GM19238 (cell line): Measurements from ENCODE around the gene UNC45A.
"Not testable (repeated sequence)": the region's sequence is repeated elsewhere in the genome, so short reads cannot be mapped to it uniquely, and the experiment has no call there.

Source experiments
- DNase-seq: peaks from one replicate; pipeline ENCODE4 v3.0.0; 2011; ENCODE audit warnings: low spot score; ENCODE audit not compliant: insufficient read length

UNC45A gene

DNA sequence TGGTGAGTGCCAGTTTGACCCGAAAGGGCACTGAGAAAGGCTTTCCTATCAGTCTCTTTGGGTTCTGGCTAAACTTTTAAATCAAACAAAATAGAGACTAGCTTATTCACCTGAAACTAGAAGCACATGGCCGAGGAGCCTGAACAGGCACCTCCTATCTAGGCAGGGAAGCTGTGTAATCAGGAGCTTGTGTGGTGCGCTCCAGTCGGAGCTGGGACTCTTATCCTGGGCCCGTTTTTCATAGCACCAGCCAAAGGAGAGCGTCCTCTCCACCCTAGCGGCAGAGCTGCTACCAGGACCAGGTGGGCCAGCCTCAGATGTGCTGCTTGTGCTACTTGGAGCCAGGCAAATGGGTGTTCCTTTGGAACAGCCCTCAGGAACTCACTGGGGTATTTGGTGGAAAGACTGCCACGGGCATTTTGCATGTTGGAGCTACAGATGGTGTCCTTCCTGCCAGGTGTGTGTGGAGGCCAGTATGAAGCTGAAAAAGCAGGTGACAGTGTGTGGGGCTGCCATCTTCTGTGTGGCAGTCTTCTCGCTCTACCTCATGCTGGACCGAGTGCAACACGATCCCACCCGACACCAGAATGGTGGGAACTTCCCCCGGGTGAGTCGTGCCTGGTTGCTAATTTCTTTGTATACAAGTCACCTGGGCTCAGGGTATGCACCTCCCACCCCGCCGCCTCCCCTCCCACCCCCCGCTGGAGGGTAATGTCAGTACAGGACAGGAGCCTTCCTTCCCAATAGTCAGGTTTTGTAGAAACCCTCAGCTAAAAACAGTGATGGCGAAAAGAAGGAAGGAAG, 31.1 kb upstream of the UNC45A start:
- DNase-seq, result no peak

DNA sequence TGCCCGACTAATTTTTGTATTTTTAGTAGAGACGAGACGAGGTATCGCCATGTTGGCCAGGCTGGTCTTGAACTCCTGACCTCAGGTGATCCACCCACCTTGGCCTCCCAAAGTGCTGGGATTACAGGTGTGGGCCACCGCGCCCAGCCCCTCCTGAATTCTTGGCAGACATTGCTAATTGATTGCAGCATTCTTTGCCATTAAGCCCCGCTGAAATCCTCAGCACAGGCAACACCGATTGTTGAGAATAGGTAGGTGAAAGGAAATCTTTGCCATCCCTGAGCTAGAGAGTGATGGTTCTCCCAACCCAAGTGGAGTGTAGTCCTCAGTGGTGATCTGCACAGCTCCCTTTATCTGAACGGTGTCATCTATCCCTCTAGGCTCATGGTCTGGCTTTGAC, 30.3 kb upstream of the UNC45A start:
- no peak for DNase-seq

DNA sequence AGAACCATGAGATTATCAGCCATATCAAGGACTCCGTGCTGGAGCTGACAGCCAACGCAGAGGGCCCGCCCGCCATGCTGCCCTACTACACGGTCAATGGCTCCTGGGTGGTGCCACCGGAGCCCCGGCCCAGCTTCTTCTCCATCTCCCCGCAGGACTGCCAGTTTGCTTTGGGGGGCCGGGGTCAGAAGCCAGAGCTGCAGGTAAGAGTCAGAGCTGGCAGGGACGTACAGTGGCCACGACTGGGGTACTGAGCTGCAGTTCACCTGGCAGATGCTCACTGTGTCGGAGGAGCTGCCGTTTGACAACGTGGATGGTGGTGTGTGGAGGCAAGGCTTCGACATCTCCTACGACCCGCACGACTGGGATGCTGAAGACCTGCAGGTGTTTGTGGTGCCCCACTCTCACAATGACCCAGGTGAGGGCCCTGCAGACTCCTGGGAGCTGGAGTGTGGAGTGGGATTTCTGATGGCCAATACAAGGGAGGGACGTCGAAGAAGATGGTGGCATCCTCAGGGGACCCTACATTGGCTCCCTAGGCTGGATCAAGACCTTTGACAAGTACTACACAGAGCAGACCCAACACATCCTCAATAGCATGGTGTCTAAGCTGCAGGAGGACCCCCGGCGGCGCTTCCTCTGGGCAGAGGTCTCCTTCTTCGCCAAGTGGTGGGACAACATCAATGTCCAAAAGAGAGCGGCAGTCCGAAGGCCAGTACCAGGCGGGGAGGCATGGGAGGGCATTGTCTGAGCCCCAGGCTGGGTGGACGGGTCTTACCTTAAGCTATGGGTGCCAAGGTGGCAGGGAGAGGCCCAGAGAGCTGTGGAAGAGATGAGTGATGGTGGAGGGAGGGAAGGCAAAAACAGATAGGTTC, 29.5 kb upstream of the UNC45A start:
- DNase-seq, result no peak

DNA sequence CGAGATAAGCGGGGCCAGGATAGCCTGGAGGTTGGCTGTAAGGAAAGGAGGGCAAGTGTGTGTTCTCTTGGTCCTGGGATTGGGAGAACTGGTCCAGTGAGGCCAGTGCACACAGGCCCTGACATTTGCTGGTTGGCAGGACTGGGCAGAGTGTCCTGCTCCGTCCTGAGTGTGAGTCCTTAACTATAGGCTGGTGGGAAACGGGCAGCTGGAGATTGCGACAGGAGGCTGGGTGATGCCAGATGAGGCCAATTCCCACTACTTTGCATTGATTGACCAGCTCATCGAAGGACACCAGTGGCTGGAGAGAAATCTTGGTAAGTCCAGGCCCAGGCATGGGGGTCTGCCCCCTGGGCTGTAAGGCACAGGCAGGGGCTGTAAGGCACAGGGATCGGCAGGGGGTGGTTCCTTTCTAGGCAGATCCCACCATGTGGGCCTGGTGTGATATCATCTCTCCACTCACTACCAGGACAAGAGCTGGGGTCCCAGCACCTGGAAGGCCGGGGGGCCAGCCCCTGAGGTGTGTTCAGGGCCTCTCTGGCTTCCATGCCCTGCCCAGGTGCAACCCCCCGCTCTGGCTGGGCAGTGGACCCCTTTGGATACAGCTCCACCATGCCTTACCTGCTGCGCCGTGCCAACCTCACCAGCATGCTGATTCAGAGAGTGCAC, 28.8 kb upstream of the UNC45A start:
- DNase-seq, result no peak

DNA sequence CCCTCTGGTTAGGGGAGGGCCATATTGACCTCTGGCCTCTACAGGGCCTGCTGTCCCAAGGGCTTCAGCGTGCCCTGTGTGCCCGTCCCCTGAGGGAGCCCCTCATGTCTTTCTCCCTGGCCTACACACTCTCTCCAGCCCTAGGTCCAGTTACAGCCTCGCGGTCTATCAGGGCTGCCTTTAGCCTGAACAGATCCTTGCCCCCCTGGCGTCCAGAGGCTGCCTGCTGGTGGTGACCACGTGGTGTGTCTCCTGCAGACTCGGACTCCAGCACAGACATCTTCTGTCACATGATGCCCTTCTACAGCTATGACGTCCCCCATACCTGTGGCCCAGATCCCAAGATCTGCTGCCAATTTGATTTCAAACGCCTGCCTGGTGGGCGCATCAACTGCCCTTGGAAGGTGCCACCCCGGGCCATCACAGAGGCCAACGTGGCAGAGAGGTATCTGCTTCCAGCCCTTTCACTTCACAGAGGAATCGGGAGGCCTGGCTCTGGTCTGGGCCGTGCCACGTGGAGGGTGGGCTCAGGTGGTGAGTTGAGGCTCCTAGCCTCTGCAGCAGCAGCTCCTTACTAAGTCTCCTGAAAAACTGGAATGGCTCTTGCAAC, 27.9 kb upstream of the UNC45A start:
- DNase-seq, result no peak

DNA sequence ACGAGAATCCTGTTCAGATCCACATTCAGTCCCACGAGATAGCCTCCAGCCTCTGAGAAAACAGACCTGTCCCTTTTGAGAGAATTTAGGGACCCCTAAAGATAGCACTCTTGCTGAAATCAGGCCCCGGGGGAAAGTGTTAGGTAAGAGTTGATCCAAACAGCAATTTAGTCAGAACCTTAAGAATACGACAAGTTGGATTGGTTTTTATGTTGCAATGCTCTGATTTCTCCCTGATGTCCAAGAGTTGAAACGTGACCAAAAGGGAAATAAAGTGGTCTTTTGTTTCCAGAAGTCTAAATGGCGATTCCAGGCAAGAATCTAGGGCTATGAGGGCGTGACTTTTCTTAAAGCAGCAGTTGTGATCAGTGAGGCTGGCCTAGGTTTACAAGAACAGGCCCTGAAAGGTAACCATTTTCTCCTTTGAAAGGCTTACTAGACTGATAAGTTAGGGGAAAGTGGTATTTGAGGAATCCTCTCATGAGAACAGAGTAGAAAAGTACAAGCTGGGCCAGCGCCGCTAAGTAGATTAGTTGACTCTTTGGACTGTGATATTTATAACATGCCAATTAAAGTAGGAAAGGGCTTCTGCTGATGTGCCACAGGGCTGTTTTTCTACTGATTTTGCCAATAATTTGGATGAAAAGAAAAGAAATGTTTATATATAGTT, 27.1 kb upstream of the UNC45A start:
- no peak for DNase-seq

DNA sequence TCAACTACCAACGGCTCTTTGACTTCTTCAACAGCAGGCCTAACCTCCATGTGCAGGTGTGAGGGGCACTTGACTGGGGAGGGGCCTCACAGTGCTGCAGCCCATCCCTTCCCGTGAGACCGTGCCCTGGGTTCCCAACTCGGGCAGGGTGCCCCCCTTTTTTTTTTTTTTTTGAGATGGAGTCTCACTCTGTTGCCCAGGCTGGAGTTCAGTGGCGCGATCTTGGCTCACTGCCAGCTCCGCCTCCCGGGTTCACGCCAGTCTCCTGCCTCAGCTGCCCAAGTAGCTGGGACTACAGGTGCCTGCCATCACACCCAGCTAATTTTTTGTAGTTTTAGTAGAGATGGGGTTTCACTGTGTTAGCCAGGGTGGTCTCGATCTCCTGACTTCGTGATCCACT, 25.6 kb upstream of the UNC45A start:
- not testable (repeated sequence) for DNase-seq

DNA sequence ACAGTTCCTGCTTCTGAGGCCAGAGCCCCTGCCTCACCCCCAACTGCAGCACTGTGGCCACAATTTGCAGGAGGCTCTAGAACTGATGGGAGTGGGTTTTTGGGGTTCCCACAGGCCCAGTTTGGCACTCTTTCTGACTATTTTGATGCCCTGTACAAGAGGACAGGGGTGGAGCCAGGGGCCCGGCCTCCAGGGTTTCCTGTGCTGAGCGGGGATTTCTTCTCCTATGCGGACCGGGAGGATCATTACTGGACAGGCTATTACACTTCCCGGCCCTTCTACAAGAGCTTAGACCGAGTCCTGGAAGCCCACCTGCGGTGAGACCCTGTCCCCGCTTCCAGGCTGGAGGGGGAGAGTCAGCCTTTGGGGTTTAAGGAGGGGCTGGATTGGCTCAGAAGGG, 25.1 kb upstream of the UNC45A start:
- DNase-seq, result no peak

DNA sequence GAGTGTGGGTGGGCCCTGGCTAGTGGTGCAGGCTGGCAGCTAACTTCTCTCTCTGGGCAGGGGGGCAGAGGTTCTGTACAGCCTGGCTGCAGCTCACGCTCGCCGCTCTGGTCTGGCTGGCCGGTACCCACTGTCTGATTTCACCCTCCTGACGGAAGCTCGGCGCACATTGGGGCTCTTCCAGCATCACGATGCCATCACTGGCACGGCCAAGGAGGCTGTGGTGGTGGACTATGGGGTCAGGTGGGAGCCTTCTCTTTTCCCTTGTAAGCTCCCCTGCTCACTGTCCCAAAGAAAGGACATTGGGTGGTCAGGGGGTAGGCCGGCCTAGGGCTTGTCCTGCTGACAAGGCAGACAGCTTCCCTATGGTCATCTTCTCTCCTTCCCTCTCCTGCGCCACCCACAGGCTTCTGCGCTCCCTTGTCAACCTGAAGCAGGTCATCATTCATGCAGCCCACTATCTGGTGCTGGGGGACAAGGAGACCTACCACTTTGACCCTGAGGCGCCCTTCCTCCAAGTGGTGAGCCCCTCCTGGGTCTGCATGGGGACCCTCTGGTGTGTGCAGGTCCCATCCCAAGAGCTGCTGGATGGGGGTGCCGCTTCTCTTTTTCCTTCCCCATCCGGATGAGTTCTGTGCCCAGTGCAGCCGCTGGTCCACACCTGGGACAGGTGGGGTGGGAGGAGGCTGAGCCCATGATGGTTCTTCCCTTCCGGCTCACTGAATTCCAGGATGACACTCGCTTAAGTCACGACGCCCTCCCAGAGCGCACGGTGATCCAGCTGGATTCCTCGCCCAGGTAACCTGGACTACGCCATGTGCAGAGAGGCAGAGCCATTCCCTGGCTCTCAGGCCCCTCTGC, 24.4 kb upstream of the UNC45A start:
- no peak for DNase-seq

DNA sequence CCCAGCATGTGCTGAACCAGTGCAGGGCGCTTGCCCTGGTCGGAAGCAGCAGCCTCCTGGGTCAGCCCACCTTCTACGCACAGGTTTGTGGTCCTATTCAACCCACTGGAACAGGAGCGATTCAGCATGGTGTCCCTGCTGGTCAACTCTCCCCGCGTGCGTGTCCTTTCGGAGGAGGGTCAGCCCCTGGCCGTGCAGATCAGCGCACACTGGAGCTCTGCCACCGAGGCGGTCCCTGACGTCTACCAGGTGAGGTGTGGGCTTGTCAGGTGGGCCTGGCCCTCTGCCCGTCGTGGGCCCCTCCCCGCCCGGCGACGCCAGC, 23.8 kb upstream of the UNC45A start:
- no peak for DNase-seq

DNA sequence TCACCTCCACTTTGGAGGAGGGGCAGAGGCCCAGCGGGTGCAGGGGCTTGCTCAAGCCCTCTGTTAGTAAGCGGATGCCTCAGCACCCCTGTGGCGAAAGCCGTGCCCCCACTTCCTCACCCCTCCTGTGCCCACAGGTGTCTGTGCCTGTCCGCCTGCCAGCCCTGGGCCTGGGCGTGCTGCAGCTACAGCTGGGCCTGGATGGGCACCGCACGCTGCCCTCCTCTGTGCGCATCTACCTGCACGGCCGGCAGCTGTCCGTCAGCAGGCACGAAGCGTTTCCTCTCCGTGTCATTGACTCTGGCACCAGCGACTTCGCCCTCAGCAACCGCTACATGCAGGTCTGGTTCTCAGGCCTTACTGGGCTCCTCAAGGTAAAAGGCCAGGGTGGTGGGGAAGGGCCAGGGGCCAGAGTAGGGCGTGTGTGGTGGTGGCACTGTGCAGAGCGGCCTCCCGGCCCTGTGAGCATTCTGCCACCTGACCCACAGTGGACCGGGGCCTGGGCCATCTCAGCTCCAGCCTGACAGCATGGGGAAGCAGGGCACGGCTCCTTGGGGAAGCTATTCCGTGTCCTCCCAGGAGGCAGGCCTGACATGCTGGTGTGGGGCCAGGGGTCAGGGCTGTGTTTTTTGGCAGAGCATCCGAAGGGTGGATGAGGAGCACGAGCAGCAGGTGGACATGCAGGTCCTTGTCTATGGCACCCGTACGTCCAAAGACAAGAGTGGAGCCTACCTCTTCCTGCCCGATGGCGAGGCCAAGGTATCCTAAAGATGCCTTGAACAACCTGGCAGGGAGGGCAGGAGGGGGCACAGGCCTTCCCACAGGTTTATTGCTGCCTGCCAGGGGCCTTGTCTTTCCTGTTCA, 22.9 kb upstream of the UNC45A start:
- no peak for DNase-seq

DNA sequence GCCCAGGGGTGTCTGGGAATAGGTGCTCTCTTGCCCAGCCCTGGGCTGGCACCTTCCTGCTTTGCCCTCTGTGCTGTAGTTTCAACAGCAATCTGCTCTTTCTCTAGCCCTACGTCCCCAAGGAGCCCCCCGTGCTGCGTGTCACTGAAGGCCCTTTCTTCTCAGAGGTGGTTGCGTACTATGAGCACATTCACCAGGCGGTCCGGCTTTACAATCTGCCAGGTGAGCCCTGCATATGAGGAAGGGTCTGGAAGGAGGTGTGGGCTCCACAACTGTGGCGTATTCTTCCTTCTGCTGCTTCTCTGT, 22.4 kb upstream of the UNC45A start:
- no peak for DNase-seq

DNA sequence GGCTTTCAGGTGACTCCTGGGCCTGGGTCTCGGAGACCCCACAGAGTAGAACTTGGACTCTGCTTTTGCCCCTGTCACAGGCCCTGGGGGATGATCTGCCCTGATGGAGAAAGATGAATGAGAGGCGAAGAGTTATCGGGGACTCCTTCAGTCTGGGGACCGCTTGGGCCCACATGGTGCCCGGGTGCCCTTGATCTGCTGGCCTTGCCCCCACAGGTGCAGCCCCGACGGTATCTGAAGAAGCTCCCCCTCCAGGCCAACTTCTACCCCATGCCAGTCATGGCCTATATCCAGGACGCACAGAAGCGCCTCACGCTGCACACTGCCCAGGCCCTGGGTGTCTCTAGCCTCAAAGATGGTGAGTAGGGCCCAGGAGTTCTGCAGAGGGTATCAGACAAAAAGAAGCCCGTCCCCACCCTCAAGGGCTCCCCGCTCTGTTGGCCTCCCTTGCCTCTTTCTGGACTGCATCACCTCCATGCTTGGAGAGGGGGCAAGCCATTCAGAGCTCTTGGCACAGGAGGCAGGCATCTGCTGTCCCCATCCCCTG, 21.6 kb upstream of the UNC45A start:
- no peak for DNase-seq

DNA sequence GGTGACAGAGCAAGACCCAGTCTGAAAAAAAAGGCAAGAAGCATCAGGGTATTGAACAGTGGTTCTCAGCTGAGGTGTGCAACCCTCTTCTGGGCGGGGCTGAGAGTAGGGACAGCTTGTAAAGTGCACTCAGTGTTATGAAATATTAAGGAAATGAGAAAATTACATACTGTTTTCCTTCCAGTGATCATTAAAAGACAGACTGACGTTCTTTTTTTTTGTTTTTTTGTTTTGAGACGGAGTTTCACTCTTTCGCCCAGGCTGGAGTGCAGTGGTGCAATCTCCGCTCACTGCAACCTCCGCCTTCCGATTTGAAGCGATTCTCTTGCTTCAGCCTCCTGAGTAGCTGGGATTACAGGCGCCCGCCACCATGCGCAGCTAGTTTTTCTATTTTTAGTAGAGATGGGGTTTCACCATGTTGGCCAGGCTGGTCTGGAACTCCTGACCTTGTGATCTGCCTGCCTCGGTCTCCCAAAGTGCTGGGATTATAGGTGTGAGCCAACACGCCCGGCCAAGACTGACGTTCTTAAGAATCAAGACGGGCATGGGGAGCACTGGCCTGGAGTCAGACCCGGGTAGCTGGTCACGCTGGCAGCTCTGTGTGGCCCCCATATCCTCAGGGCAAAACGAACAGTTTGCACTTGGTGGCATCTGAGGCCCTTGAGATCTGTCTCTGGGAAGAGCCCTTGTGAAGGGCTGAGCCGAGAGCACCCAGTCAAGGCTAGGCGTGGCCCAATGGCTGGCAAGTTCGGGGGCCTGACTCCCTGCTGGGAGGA, 20.6 kb upstream of the UNC45A start:
- no peak for DNase-seq

DNA sequence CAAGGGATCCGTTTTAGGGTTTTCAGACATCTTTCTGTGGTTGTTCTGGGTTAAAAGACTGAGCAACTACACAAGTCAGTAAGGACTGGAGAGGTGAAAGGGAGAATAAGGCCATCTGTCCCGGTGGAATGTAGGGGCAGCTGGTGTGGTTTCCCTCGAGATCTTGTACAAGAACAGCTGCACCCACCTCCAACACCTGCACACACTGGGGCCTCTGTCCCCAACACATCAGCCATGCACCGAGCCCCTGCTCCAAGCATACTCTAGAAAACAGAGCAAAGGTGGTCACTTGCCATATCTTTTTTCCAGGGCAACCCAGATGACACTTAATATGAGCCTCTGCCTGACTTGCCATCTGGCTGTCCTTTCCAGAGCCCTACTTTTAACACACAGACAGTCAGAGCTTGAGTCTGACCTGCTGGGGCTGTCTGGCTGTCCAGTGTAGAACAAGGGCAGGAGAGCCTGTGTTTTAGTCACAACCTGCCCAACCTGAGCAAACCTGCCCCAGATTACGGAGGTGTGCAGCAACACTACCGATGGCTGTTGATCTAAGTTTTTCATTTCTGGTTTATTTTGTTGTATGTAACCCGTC, 19.8 kb upstream of the UNC45A start:
- DNase-seq, result no peak

DNA sequence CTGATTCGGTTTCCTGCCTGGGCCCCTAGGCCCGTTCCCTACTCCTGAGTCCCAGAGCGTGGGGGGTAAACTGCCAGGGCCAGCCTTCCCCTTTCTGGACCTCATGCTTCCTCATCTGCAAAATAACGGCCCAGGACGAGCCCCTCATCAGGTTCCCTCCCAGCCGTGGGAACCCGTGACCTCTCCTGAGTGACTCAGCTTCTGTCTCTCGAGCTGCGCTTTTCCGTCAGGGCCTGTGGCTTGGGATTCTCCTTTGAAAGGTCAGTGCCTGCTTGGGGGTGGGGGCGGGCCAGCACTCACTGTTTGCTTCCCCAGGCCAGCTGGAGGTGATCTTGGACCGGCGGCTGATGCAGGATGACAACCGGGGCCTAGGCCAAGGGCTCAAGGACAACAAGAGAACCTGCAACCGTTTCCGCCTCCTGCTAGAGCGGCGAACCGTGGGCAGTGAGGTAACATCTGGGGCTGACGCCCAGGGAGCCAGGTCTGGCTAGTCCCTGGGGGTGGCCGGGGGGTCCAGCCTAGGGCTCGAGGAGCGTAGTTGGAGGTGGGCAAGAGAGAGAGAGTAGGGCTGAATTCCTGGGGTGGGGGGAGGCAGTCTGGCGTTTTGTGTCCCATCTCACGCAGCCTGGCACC, 19.2 kb upstream of the UNC45A start:
- no peak for DNase-seq

DNA sequence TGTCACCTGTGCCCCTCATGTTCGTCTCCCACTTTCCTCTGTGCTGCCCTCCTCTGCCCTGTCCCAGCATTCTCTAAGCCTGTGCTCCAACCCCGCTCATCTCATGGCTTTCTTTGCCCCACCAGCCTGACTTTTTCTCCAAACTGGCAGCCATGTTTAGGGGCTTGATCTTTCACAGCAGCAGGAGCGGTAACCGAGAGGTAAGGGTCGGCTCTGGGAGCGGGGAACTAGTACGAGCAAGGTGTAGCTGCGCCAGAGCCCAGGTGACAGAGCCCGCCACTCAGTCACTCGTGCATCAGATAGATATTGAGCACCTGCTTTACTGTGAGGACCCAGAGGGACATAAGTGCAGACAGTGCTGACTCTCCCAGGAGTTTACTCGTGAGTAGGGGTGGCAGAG, 18.6 kb upstream of the UNC45A start:
- DNase-seq, result no peak

DNA sequence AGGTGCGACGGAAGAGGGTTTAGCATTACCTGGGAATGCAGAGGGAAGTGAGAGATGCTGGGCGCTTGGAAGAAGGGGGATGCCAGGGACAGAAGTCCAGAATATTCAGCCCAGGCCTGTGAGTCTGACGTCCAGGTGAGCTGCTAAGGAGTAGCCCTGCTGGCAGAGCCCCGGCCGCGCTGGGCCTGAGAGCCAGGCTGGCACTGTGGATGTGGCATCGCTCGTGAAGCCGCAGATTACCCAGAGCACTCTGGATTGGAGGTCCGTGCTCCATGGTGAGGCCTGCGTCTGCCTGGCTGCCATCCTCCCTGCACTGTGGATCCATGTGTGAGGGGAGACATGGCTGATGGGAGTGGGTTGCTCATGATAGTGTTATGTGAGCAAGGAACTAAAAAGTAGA, 17.5 kb upstream of the UNC45A start:
- no peak for DNase-seq
